PC-9 (cell line): ENCODE data around the gene PEMT. TPM values are rescaled to one million over a fixed set of nuclear protein-coding genes. Genes with fewer than 3 reads are reported as not detected.

Experiments used
- BruUV-seq: library from RNA; stranded (reverse); fragments of 400-500 nt; replicated peaks from 2 replicates; lab custom pipeline; 2021; lab: Mats Ljungman, UMichigan
- CTCF ChIA-PET: fragments of 300-600 bp; sonication (Branson Sonifier 250); formaldehyde crosslinking; loops from one replicate; lab custom pipeline; 2022; ENCODE audit warnings: antibody characterized with exemption; lab: Charles Lee
- POLR2A ChIA-PET: fragments of 300-600 bp; sonication (Branson Sonifier 250); formaldehyde crosslinking; loops from one replicate; lab custom pipeline; 2022; ENCODE audit warnings: antibody characterized with exemption; ENCODE audit not compliant: unreplicated experiment; lab: Charles Lee
- DNase-seq, 2 experiments: peaks; one replicate each; pipeline versions ENCODE4 v3.0.0 to v3.0.0-alpha.2; 2015 to 2022; ENCODE audit warnings: mixed read lengths in 1 of 2
- H2AFZ ChIP-seq: fragments of 200-600 bp; sonication (generic); 2 replicates; pipeline ENCODE4 v1.8.1; 2017; ENCODE audit warnings: antibody characterized with exemption
- H3F3A ChIP-seq: fragments of 200-600 bp; sonication (generic); 2 replicates; pipeline ENCODE4 v1.8.1; 2017; ENCODE audit warnings: antibody characterized with exemption, mild to moderate bottlenecking, low read depth; ENCODE audit not compliant: insufficient read depth
- H3K27ac ChIP-seq: fragments of 200-600 bp; sonication (generic); 2 replicates; pipeline ENCODE4 v1.6.1; 2016; ENCODE audit warnings: mixed run types
- H3K27me3 ChIP-seq: fragments of 200-600 bp; sonication (generic); 2 replicates; pipeline ENCODE4 v1.6.1; 2016; ENCODE audit warnings: low read depth, mixed run types; ENCODE audit not compliant: insufficient read depth
- H3K36me3 ChIP-seq: fragments of 200-600 bp; sonication (generic); 2 replicates; pipeline ENCODE4 v1.6.1; 2016; ENCODE audit warnings: low read depth, mixed run types
- H3K4me1 ChIP-seq: fragments of 200-600 bp; sonication (generic); replicated peaks from 2 replicates; pipeline ENCODE4 v1.6.1; 2016; ENCODE audit warnings: mixed run types; ENCODE audit not compliant: insufficient read depth
- H3K4me2 ChIP-seq: fragments of 200-600 bp; sonication (generic); 2 replicates; pipeline ENCODE4 v1.6.1; 2017; ENCODE audit warnings: mixed run types
- H3K4me3 ChIP-seq: fragments of 200-600 bp; sonication (generic); 2 replicates; pipeline ENCODE4 v1.6.1; 2016; ENCODE audit warnings: mixed run types
- H3K79me2 ChIP-seq: fragments of 200-600 bp; sonication (generic); 2 replicates; pipeline ENCODE4 v1.6.1; 2017; ENCODE audit warnings: low read depth, mixed run types
- H3K9me2 ChIP-seq: fragments of 200-600 bp; sonication (generic); 2 replicates; pipeline ENCODE4 v1.8.1; 2017; ENCODE audit warnings: mild to moderate bottlenecking; ENCODE audit not compliant: insufficient read depth
- H3K9me3 ChIP-seq: fragments of 200-600 bp; sonication (generic); 2 replicates; pipeline ENCODE4 v1.8.1; 2016; ENCODE audit warnings: low read depth; ENCODE audit not compliant: insufficient read depth
- H4K20me1 ChIP-seq: fragments of 200-600 bp; sonication (generic); 2 replicates; pipeline ENCODE4 v1.8.1; 2017; ENCODE audit not compliant: insufficient read depth
- EZH2 ChIP-seq: fragments of 200-600 bp; sonication (generic); IDR thresholded peaks from 2 replicates; pipeline ENCODE4 v1.8.0; 2017; ENCODE audit warnings: antibody characterized with exemption, low read depth
- intact Hi-C: fragments of 100-400 bp; cut with micrococcal nuclease; formaldehyde crosslinking; loops from one replicate; pipeline ENCODE4 v1.10.0; 2022; ENCODE audit not compliant: unreplicated experiment
- total RNA-seq: library from RNA; stranded (reverse); gene quantifications from 2 replicates; pipeline ENCODE4 v1.2.3, GENCODE V29; 2021
- TF ChIP-seq, protein P1 (sequence below): fragments of 200-600 bp; sonication (generic); conservative IDR thresholded peaks from 2 replicates; pipeline ENCODE4 v1.6.1; 2017; ENCODE audit warnings: mixed run types, antibody characterized with exemption, mild to moderate bottlenecking, moderate library complexity

Gene PEMT
- total RNA-seq, 1 experiment from 2014 or later: 61.2 TPM

DNA sequence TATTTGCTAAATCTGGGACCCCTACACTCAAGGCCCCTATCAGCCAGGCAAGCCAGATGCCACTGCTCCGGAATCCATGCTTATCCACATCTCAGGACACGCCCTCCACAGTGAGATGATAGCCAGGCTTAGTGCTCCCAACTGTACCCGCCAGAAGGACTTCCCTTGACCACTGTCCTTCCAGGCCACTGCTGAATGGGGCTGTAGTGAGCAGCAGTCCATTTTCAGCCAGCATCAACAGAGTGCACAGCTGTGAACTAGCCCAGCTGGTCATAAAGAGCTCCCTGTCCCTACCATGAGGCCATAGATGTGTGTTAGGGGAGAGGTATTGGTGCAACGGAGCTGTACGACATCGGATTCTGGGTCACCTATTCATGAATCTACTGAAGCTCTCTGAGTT, 127.7 kb downstream of the PEMT start:
- no peak for TF ChIP-seq EZH2
- TF ChIP-seq, protein P1, sequence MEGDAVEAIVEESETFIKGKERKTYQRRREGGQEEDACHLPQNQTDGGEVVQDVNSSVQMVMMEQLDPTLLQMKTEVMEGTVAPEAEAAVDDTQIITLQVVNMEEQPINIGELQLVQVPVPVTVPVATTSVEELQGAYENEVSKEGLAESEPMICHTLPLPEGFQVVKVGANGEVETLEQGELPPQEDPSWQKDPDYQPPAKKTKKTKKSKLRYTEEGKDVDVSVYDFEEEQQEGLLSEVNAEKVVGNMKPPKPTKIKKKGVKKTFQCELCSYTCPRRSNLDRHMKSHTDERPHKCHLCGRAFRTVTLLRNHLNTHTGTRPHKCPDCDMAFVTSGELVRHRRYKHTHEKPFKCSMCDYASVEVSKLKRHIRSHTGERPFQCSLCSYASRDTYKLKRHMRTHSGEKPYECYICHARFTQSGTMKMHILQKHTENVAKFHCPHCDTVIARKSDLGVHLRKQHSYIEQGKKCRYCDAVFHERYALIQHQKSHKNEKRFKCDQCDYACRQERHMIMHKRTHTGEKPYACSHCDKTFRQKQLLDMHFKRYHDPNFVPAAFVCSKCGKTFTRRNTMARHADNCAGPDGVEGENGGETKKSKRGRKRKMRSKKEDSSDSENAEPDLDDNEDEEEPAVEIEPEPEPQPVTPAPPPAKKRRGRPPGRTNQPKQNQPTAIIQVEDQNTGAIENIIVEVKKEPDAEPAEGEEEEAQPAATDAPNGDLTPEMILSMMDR: no peak
- Histone ChIP-seq H3K79me2 (no peaks in the 10 kb centered on the region), H3K9me3 (peaks cover 7% of the 10 kb centered on the region; the same call in 1 of the 2 replicates), H4K20me1 (peaks cover 3% of the 10 kb centered on the region; the same call in 1 of the 2 replicates), H3K9me2 (no peaks in the 10 kb centered on the region), H3K4me3 (no peak overlapping the region), H3K4me2 (no peak overlapping the region), H2AFZ (no peak overlapping the region), H3F3A (no peaks in the 10 kb centered on the region), H3K27me3 (peaks cover 87% of the 10 kb centered on the region), H3K36me3 (no peaks in the 10 kb centered on the region), H3K4me1 (no peaks in the 10 kb centered on the region), H3K27ac (no peak overlapping the region)
- no peak for DNase-seq
- no TSS peak for BruUV-seq
- CTCF ChIA-PET: no interaction called here
- POLR2A ChIA-PET: no interaction called here
- intact Hi-C loops: no loop called here

DNA sequence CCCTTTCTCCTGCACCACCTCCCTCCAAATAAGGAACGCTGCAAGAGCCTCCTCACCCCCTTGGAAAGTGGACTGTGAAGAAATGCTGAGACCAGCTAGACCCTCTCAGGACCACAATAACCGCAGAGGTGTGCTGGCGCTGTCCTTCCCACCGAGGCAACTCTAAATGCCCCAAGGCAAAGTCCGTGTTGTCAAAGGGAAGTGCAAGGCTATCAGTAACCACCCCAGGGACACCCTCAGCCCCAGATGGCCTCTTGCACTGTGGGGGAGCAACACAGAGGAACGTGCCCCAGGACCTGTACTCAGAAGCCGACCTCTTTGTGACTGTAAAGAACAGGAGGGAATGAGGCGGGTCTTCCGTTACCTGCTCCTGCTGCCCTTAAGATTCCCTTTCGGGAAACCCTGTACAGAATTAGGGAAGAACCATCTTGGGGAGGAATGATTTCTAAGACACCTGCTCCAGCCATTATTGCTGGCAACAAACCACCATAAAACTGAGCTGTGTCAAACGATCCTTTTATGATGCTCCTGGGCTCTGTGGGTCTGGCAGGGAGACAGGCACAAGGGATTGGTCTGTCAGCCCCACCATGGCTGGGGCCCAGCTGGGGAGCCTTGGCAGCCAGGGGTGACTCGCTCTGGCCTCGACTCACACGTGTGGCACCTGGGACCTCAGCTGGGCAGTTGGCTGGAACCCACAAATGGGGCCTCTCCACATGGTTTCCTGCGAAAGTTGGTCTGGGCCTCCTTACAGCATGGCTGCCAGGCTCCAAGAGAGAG, 129.3 kb downstream of the PEMT start:
- no peak overlapping the region for H2AFZ ChIP-seq
- H3K4me1 ChIP-seq: no peaks in the 10 kb centered on the region
- no peaks in the 10 kb centered on the region for H3F3A ChIP-seq
- H3K36me3 ChIP-seq: no peaks in the 10 kb centered on the region
- no peak overlapping the region for H3K4me3 ChIP-seq
- 0 out of 2 replicates have a peak, but pooled peaks cover 3% of the 10 kb centered on the region for H3K9me3 ChIP-seq
- no peaks in the 10 kb centered on the region for H3K79me2 ChIP-seq
- no peak for DNase-seq
- no peaks in the 10 kb centered on the region for H3K9me2 ChIP-seq
- no peak overlapping the region for H3K27ac ChIP-seq
- no TSS peak for BruUV-seq
- CTCF ChIA-PET: interaction anchor here (0.6 kb wide), 1 partner anchor 10 kb away, joined by 10 read pairs; no protein-coding TSS in a partner anchor
- POLR2A ChIA-PET: interaction anchor here (0.6 kb wide), 1 partner anchor 16 kb away, joined by 7 read pairs; no protein-coding TSS in a partner anchor
- intact Hi-C loops: no loop called here
- H4K20me1 ChIP-seq: peaks cover 3% of the 10 kb centered on the region; the same call in 1 of the 2 replicates
- peaks cover 87% of the 10 kb centered on the region for H3K27me3 ChIP-seq
- no peak overlapping the region for H3K4me2 ChIP-seq
- TF ChIP-seq, protein P1: no peak
- no peak for TF ChIP-seq EZH2

DNA sequence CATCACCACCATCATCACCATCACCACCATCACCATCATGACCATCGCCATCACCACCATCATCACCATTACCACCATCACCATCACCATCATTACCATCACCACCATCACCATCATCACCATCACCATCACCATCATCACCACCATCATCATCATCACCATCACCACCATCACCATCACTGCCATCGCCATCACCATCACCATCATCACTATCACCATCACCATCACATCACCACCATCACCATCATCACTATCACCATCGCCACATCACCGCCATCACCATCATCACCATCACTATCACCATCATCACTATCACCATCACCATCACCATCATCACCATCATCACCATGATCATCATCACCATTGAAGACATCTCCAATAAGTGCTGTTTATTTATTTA, 131.5 kb downstream of the PEMT start:
- POLR2A ChIA-PET: no interaction called here
- intact Hi-C loops: no loop called here
- CTCF ChIA-PET: no interaction called here
- no TSS peak for BruUV-seq
- Histone ChIP-seq H3K4me2 (no peak overlapping the region), H3K79me2 (no peaks in the 10 kb centered on the region), H3K27ac (no peak overlapping the region), H3K4me1 (no peaks in the 10 kb centered on the region), H3F3A (no peaks in the 10 kb centered on the region), H3K36me3 (no peaks in the 10 kb centered on the region), H3K9me3 (0 out of 2 replicates have a peak, but pooled peaks cover 3% of the 10 kb centered on the region), H3K27me3 (peaks cover 90% of the 10 kb centered on the region), H3K4me3 (no peak overlapping the region), H3K9me2 (no peaks in the 10 kb centered on the region), H2AFZ (no peak overlapping the region), H4K20me1 (peaks cover 3% of the 10 kb centered on the region; the same call in 1 of the 2 replicates)
- DNase-seq: no peak
- TF ChIP-seq, protein P1: no peak
- TF ChIP-seq EZH2: no peak
